HG02840 (cell line): ENCODE results near the gene PDE8A.
"Not testable (repeated sequence)": the region's sequence is repeated elsewhere in the genome, so short reads cannot be mapped to it uniquely, and the experiment has no call there.

Experiments used
- ATAC-seq: cut with Tn5 transposase; IDR thresholded peaks from one replicate; pipeline ENCODE4 v1.9.1; 2021; ENCODE audit warnings: mild to moderate bottlenecking, moderate library complexity, moderate number of reproducible peaks; ENCODE audit not compliant: unreplicated experiment, low FRiP score

Gene PDE8A

DNA sequence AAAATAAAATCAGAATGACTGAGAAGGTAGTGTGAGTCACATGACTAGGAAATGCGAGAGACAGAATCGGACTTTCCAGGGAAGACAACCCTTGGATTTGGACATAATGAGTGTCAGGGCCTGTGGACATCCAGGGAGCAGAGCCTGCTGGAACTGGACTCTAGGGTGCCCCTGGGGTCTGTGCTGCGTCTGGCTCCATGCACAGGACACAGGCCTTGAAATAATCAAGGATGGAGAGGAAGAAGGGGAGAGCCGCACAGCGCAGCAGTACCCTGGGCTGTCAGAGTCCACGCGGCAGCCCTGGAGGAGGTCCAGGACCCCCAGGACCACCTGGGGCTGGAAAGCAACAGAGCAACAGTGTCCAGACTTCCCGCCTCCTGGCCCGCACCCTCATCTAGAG lies 173.7 kb downstream of the PDE8A start:
- ATAC-seq = no peak

- no peak for ATAC-seq
Observed at GRCh38 chr15:85155857-85156256, 174.2 kb downstream of the PDE8A start.

DNA sequence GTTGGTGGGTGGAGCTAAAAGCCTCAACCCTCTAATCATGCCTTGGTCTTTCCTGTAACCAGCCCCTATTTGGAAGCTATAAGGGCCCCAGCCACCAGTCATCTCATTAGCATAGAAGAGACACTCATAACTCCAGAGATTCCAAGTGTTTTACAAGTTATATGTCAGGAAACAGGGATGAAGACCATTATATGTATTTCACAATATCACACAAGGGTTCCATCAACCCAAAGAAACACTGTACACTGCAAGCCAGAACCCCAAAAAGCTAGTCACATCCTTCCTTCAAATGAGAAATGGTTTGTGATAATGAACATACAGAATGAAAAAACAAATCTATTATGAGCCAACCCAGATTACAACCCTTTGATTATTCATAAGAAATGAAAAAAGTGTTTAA lies 175.7 kb downstream of the PDE8A start:
- ATAC-seq = no peak

DNA sequence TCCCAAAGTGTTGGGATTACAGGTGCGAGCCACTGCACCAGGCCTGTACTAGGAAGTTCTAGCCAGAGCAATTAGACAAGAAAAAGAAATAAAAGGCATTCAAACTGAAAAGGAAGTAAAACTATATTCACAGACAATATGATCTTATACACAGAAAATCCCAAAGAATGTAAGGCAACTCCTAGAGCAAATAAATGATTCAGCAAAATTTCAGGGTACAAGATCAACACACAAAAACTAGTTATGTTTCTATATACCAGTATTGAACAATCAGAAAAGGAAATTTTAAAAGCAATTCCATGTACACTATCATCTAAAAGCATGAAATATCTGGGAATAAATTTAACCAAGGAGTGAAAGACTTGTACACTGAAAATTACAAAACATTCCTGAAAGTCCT lies 180.6 kb downstream of the PDE8A start:
- no peak for ATAC-seq

GRCh38 chr15:85164841-85165466 lies 183.3 kb downstream of the PDE8A start:
- ATAC-seq = no peak

DNA sequence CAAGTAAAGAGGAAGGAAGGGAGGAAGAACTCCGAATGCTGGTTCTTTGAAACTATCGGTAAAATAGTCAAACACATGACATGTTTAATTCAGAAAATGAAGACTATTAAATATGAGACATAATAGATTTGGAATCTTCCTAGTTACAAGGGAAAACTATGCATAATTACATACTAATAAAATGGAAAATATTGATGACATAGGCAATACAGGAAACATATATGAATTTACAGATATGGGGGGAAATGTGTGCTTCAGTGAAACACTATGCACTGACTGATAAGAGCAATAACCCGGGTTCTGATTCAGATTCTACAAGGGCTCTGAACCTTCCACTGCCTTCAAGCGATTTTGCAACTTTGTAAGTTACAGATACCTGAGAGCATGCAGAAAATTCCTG lies 185.9 kb downstream of the PDE8A start:
- ATAC-seq = no peak

GRCh38 chr15:85168642-85169173 lies 187.1 kb downstream of the PDE8A start:
- ATAC-seq = no peak

GRCh38 chr15:85171736-85172135 lies 190.1 kb downstream of the PDE8A start:
- no peak for ATAC-seq

DNA sequence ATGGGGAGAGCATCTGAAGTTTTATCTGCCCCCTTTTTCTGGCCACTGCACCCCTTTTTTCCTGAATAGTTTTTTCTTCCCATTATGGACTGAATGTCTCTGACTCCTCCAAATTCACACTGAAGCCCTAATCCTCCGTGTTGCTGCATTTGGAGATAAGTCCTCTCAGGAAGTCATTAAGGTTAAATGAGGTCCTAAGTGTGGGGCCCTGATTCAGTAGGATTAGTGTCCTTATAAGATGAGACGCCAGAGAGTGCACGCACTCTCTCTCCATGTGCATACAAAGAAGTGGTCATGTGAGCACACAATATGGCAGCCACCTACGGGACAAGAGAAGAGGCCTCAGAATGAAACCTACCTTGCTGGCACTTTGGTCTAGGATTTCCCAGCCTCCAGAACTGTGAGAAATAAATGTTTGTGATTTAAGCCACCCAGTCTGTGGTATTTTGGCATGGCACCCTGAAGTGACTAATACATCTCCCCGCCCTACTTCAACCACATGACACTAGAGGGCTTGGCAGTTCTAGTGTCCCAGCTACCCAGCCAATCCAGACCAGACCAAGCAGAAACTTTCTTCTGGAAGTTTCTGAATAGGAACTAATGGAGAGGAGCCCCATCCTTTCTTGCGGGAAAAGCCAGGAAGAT lies 191.3 kb downstream of the PDE8A start:
- no peak for ATAC-seq

DNA sequence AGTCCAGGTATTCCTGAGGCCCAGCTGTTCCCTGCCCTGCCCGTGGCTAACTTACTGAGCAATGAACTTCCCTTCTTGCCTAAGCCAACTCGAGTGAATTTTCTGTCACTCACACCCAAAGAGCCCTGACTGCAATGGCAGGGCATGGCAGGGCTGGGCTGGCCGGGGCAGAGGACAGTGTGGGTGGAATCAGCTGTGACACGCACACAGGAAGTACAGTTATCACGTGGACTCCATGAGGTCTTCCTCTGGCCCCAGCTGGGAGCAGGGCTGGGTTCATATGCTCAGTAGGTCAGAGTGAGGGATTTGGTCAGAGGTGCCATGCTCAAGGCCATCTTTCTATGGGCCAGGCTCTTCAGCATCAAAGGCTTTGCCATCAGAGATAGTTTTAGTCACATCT lies 192.0 kb downstream of the PDE8A start:
- not testable (repeated sequence) for ATAC-seq

GRCh38 chr15:85174521-85174920 lies 192.9 kb downstream of the PDE8A start:
- no peak for ATAC-seq

- not testable (repeated sequence) for ATAC-seq
Observed at GRCh38 chr15:85177042-85177515, 195.4 kb downstream of the PDE8A start.

DNA sequence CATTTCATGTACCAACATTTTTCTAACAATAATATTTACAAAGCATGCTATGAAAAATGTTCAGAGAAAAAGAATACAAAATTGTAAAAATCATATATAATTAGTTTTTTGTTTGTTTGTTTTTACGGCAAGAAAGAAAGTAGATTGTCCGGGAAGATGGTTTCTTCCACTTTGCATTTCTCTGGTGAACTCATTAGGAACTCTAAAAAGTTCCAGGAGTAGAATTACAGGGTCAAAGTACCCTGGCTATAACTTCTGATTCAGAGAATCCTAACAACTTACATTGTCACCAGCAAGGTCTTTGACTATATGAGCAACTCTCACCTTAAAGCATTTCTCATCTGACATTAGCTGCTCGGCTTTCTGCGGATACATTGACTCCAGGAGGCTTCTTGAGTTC lies 196.7 kb downstream of the PDE8A start:
- no peak for ATAC-seq

DNA sequence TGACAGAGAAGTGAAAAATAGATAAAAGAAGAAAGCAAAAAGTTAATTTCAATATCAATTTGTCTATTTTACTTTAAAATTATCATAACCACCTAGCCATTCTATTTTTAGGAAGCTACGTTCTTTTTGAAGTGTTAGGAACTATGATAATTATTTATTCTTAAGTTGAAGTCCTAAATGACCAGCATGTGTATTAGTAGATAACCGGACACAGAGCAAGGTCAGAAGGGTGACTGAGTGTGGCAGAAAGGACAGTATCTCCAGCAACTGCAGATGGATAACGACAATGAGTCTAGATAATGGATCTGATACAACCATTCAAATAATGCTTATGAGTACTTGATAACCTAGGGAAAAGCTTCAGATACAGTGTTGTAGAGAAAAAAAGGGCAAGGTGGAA lies 198.0 kb downstream of the PDE8A start:
- no peak for ATAC-seq

GRCh38 chr15:85185350-85185749 lies 203.7 kb downstream of the PDE8A start:
- ATAC-seq = not testable (repeated sequence)

GRCh38 chr15:85188171-85188577 lies 206.5 kb downstream of the PDE8A start:
- not testable (repeated sequence) for ATAC-seq
